ACHN (cell line): ENCODE data around the gene FADS3.

Experiments used
- DNase-seq: peaks from one replicate; pipeline ENCODE4 v3.0.0-alpha.2; 2015
- in situ Hi-C: cut with HindIII; loops from 2 replicates; pipeline ENCODE4 v1.10.0; 2017; ENCODE audit warnings: low sequenced_read_pairs, low pct_ligation_motif_present, low pct_unique_long_range_greater_than_20kb

FADS3 gene

GRCh38 chr11:61891331-61892084, at the start of gene FADS3:
FADS3 (minus strand) TSS chr11:61891545; CDS start chr11:61891381, 164 bp downstream.
- in situ Hi-C loops, result no loop called here
- DNase-seq, result peak; percentile 89

- DNase-seq, result no peak
- in situ Hi-C loops, result no loop called here
These were observed 49.1 kb upstream of the FADS3 start for GRCh38 chr11:61940466-61940865.

- DNase-seq, result no peak
- in situ Hi-C loops, result no loop called here
These were observed 44.5 kb upstream of the FADS3 start for GRCh38 chr11:61935861-61936260.

- in situ Hi-C loops, result no loop called here
- no peak for DNase-seq
These were observed 39.6 kb upstream of the FADS3 start for GRCh38 chr11:61930933-61931332.

- no peak for DNase-seq
- in situ Hi-C loops, result no loop called here
These were observed 37.3 kb upstream of the FADS3 start for GRCh38 chr11:61928606-61929005.

GRCh38 chr11:61927501-61927900, 36.2 kb upstream of the FADS3 start:
- in situ Hi-C loops, result no loop called here
- DNase-seq, result no peak

GRCh38 chr11:61926235-61926634, 34.9 kb upstream of the FADS3 start:
- in situ Hi-C loops, result no loop called here
- no peak for DNase-seq

- no peak for DNase-seq
- in situ Hi-C loops, result no loop called here
These were observed 34.4 kb upstream of the FADS3 start for GRCh38 chr11:61925736-61926135.

GRCh38 chr11:61924064-61924455, 32.7 kb upstream of the FADS3 start:
- DNase-seq, result no peak
- in situ Hi-C loops, result no loop called here

GRCh38 chr11:61923166-61924063, 32.1 kb upstream of the FADS3 start:
- no peak for DNase-seq
- in situ Hi-C loops, result no loop called here

- in situ Hi-C loops, result no loop called here
- DNase-seq, result no peak
These were observed 31.2 kb upstream of the FADS3 start for GRCh38 chr11:61922539-61922938.

- no peak for DNase-seq
- in situ Hi-C loops, result no loop called here
These were observed 30.1 kb upstream of the FADS3 start for GRCh38 chr11:61921446-61921845.

GRCh38 chr11:61919705-61920631, 28.6 kb upstream of the FADS3 start:
- in situ Hi-C loops, result no loop called here
- peak; percentile 49 for DNase-seq

- DNase-seq, result no peak
- in situ Hi-C loops, result no loop called here
These were observed 27.8 kb upstream of the FADS3 start for GRCh38 chr11:61918938-61919704.

GRCh38 chr11:61918251-61918937, 27.0 kb upstream of the FADS3 start:
- no peak for DNase-seq

GRCh38 chr11:61917334-61918109, 26.2 kb upstream of the FADS3 start, which contains the start of gene RAB3IL1:
RAB3IL1 (minus strand) TSS chr11:61917566; CDS start chr11:61917367, 199 bp downstream.
- in situ Hi-C loops, result no loop called here
- peak; percentile 18 for DNase-seq

More at GRCh38 chr11:61918251-61918937, 27.0 kb upstream of the FADS3 start:
- in situ Hi-C loops, result no loop called here
